Measurements from ENCODE around the gene RFC3.

DNA sequence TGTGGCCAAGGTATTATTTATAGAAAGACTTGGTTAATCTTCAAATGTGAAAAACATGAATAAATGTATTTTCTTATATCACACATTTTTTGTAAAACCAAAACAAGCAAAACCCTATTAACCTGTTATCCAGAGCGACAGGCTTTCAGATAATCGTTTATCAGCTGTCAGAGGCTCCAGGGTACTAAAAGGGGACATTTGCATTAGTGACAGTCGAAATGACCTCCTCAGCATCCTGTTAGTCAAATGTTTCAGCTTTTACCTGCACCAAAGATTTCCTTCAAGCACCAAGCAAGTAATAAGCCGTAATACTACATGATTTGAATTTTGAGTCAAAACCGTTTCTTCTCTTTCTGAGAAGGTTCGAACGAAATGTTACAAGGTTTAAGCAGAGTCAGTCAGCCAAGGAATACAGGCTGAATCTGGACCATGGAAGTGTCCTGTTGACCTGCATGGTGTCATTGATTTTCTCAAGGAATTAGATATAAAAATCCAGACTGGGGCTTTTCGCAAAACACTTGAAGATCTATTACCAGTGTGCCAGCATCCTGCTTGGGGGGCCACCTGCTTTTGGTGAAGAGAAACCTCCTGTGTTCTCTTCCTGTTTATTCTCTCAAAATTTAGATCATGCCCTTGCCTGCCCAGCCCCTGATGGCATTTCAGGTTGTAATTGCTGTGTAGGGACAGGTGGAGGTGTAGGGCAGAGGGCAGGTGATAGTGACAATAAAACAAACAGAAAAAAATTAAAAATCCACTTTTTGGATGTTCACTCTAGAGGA, 11.3 kb upstream of the RFC3 start:
- TF ChIP-seq, protein P1, sequence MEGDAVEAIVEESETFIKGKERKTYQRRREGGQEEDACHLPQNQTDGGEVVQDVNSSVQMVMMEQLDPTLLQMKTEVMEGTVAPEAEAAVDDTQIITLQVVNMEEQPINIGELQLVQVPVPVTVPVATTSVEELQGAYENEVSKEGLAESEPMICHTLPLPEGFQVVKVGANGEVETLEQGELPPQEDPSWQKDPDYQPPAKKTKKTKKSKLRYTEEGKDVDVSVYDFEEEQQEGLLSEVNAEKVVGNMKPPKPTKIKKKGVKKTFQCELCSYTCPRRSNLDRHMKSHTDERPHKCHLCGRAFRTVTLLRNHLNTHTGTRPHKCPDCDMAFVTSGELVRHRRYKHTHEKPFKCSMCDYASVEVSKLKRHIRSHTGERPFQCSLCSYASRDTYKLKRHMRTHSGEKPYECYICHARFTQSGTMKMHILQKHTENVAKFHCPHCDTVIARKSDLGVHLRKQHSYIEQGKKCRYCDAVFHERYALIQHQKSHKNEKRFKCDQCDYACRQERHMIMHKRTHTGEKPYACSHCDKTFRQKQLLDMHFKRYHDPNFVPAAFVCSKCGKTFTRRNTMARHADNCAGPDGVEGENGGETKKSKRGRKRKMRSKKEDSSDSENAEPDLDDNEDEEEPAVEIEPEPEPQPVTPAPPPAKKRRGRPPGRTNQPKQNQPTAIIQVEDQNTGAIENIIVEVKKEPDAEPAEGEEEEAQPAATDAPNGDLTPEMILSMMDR (conservative IDR thresholded peaks at IDR 0.05; ENCODE audit: low read length) = no peak
- no peak for TF ChIP-seq EZH2phosphoT487 (IDR thresholded peaks at IDR 0.05; ENCODE audit: borderline replicate concordance)

All from Loucy (cell line).